GM18499 (cell line): ENCODE measurements around the gene ITSN1.
A peak's percentile ranks its signal among the peaks of the same experiment; 100 is the strongest.
"Not testable (repeated sequence)": the region's sequence is repeated elsewhere in the genome, so short reads cannot be mapped to it uniquely, and the experiment has no call there.

Experiments used
- ATAC-seq: cut with Tn5 transposase; IDR thresholded peaks from one replicate; pipeline ENCODE4 v1.9.1; 2021; ENCODE audit warnings: moderate number of reproducible peaks; ENCODE audit not compliant: insufficient read depth, unreplicated experiment

The ITSN1 gene

GRCh38 chr21:33642027-33642895 is at the start of gene ITSN1:
TSS of gene ITSN1 (plus strand) at chr21:33642501. CDS start at chr21:33718829, 76,328 bp downstream.
- ATAC-seq = peak; percentile 55

- ATAC-seq = no peak
Measured at GRCh38 chr21:33598051-33598450, 44.2 kb upstream of the ITSN1 start.

GRCh38 chr21:33608559-33608958 is 33.7 kb upstream of the ITSN1 start:
- ATAC-seq = no peak

- no peak for ATAC-seq
Measured at GRCh38 chr21:33611006-33611744, 31.1 kb upstream of the ITSN1 start.

GRCh38 chr21:33617565-33617964 is 24.7 kb upstream of the ITSN1 start:
- not testable (repeated sequence) for ATAC-seq

GRCh38 chr21:33618407-33618806 is 23.9 kb upstream of the ITSN1 start:
- ATAC-seq = no peak

- ATAC-seq = no peak
Measured at GRCh38 chr21:33619726-33620125, 22.6 kb upstream of the ITSN1 start.

- no peak for ATAC-seq
Measured at GRCh38 chr21:33622253-33622652, 20.0 kb upstream of the ITSN1 start.

GRCh38 chr21:33626151-33626550 is 16.1 kb upstream of the ITSN1 start:
- ATAC-seq = not testable (repeated sequence)

- ATAC-seq = no peak
Measured at GRCh38 chr21:33634254-33634653, 8.0 kb upstream of the ITSN1 start.

- no peak for ATAC-seq
Measured at GRCh38 chr21:33640697-33641351, 1.5 kb upstream of the ITSN1 start.

GRCh38 chr21:33641352-33642026 is 812 bp upstream of the ITSN1 start, which contains the start of gene CRYZL1:
TSS of gene CRYZL1 (minus strand) at chr21:33641741. CDS start at chr21:33631551, 10,190 bp downstream.
- peak; percentile 82 for ATAC-seq

GRCh38 chr21:33642896-33643657 is 776 bp downstream of the ITSN1 start:
- ATAC-seq = no peak

GRCh38 chr21:33643658-33644311 is 1.5 kb downstream of the ITSN1 start:
- ATAC-seq = no peak

- ATAC-seq = no peak
Measured at GRCh38 chr21:33644383-33645074, 2.2 kb downstream of the ITSN1 start.

GRCh38 chr21:33645730-33646129 is 3.4 kb downstream of the ITSN1 start:
- ATAC-seq = no peak

GRCh38 chr21:33647587-33647986 is 5.3 kb downstream of the ITSN1 start:
- no peak for ATAC-seq

GRCh38 chr21:33648555-33648954 is 6.3 kb downstream of the ITSN1 start:
- no peak for ATAC-seq
